ENCODE measurements around the gene GLCE.

Gene GLCE

GRCh38 chr15:69226023-69226355 is 65.6 kb downstream of the GLCE start:
- Histone ChIP-seq H3K4me3 (ENCODE audit: low read depth, low read length) (no peak overlapping the region), H3K36me3 (ENCODE audit: control insufficient read depth in 1 of 2, insufficient read depth in 2 of 2, low read length in 2 of 2) (peaks cover 2 to 3% of the 10 kb centered on the region in 2 experiments), H3K9me3 (ENCODE audit: insufficient read depth, low read depth, low read length) (no peaks in the 10 kb centered on the region), H3K27ac (ENCODE audit: low read depth, low read length) (no peak overlapping the region), H3K79me1 (ENCODE audit: low read length) (no peaks in the 10 kb centered on the region), H3K14ac (ENCODE audit: low read length) (no peak overlapping the region), H2BK12ac (ENCODE audit: low read length) (no peak overlapping the region), H2BK5ac (ENCODE audit: low read depth, low read length, poor library complexity) (no peak overlapping the region), H3K9ac (ENCODE audit: low read length) (no peak overlapping the region), H3K27me3 (ENCODE audit: insufficient read depth, low read length) (no peaks in the 10 kb centered on the region), H3K4me1 (ENCODE audit: control insufficient read depth in 1 of 2, insufficient read depth in 2 of 2, low read length in 2 of 2) (peaks cover 3% of the 10 kb centered on the region in 2 experiments), H3K18ac (ENCODE audit: low read length) (no peak overlapping the region), H2AFZ (ENCODE audit: insufficient read depth, low read length, poor library complexity) (no peak overlapping the region), H4K91ac (ENCODE audit: low read depth, low read length) (no peak overlapping the region), H4K12ac (ENCODE audit: low read depth, low read length) (no peak overlapping the region), H3K4me2 (ENCODE audit: low read length) (no peak overlapping the region), H4K8ac (ENCODE audit: low read depth, low read length) (no peak overlapping the region), H2BK120ac (ENCODE audit: insufficient read depth, low read length, poor library complexity) (no peak overlapping the region), H3K23ac (ENCODE audit: low read length) (no peak overlapping the region), H3K4ac (ENCODE audit: low read depth, low read length) (no peak overlapping the region), H2AK5ac (ENCODE audit: low read length) (no peak overlapping the region), H3K79me2 (ENCODE audit: control insufficient read depth, insufficient read depth, low read length, poor library complexity) (no peaks in the 10 kb centered on the region)
- no CpG with 5 or more reads among the region's 3 CpGs for WGBS (ENCODE audit: extremely low coverage, insufficient coverage, insufficient read length)
- no peak for DNase-seq

GRCh38 chr15:69232144-69232543 is 71.7 kb downstream of the GLCE start:
- Histone ChIP-seq H4K8ac (ENCODE audit: low read depth, low read length) (no peak overlapping the region), H3K27ac (ENCODE audit: low read depth, low read length) (no peak overlapping the region), H2BK120ac (ENCODE audit: insufficient read depth, low read length, poor library complexity) (no peak overlapping the region), H3K18ac (ENCODE audit: low read length) (no peak overlapping the region), H4K91ac (ENCODE audit: low read depth, low read length) (no peak overlapping the region), H2AFZ (ENCODE audit: insufficient read depth, low read length, poor library complexity) (no peak overlapping the region), H3K9me3 (ENCODE audit: insufficient read depth, low read depth, low read length) (no peaks in the 10 kb centered on the region), H2BK12ac (ENCODE audit: low read length) (no peak overlapping the region), H2AK5ac (ENCODE audit: low read length) (no peak overlapping the region), H3K23ac (ENCODE audit: low read length) (no peak overlapping the region), H3K36me3 (ENCODE audit: control insufficient read depth in 1 of 2, insufficient read depth in 2 of 2, low read length in 2 of 2) (peaks cover 0 to 2% of the 10 kb centered on the region in 2 experiments), H3K4me1 (ENCODE audit: control insufficient read depth in 1 of 2, insufficient read depth in 2 of 2, low read length in 2 of 2) (no peaks in the 10 kb centered on the region), H3K79me2 (ENCODE audit: control insufficient read depth, insufficient read depth, low read length, poor library complexity) (no peaks in the 10 kb centered on the region), H3K27me3 (ENCODE audit: insufficient read depth, low read length) (no peaks in the 10 kb centered on the region), H3K4me3 (ENCODE audit: low read depth, low read length) (no peak overlapping the region), H3K4me2 (ENCODE audit: low read length) (no peak overlapping the region), H4K12ac (ENCODE audit: low read depth, low read length) (no peak overlapping the region), H3K79me1 (ENCODE audit: low read length) (no peaks in the 10 kb centered on the region), H2BK5ac (ENCODE audit: low read depth, low read length, poor library complexity) (no peak overlapping the region), H3K9ac (ENCODE audit: low read length) (no peak overlapping the region), H3K4ac (ENCODE audit: low read depth, low read length) (no peak overlapping the region), H3K14ac (ENCODE audit: low read length) (no peak overlapping the region)
- no peak for DNase-seq
- no CpG with 5 or more reads among the region's 4 CpGs for WGBS (ENCODE audit: extremely low coverage, insufficient coverage, insufficient read length)

GRCh38 chr15:69232765-69233164 is 72.3 kb downstream of the GLCE start:
- Histone ChIP-seq H3K4me2 (ENCODE audit: low read length) (no peak overlapping the region), H2AK5ac (ENCODE audit: low read length) (no peak overlapping the region), H3K4me1 (ENCODE audit: control insufficient read depth in 1 of 2, insufficient read depth in 2 of 2, low read length in 2 of 2) (no peaks in the 10 kb centered on the region), H4K8ac (ENCODE audit: low read depth, low read length) (no peak overlapping the region), H4K12ac (ENCODE audit: low read depth, low read length) (no peak overlapping the region), H3K9ac (ENCODE audit: low read length) (no peak overlapping the region), H4K91ac (ENCODE audit: low read depth, low read length) (no peak overlapping the region), H3K14ac (ENCODE audit: low read length) (no peak overlapping the region), H3K18ac (ENCODE audit: low read length) (no peak overlapping the region), H2AFZ (ENCODE audit: insufficient read depth, low read length, poor library complexity) (no peak overlapping the region), H2BK5ac (ENCODE audit: low read depth, low read length, poor library complexity) (no peak overlapping the region), H3K79me2 (ENCODE audit: control insufficient read depth, insufficient read depth, low read length, poor library complexity) (no peaks in the 10 kb centered on the region), H3K4me3 (ENCODE audit: low read depth, low read length) (no peak overlapping the region), H3K23ac (ENCODE audit: low read length) (no peak overlapping the region), H3K79me1 (ENCODE audit: low read length) (no peaks in the 10 kb centered on the region), H3K4ac (ENCODE audit: low read depth, low read length) (no peak overlapping the region), H3K27me3 (ENCODE audit: insufficient read depth, low read length) (no peaks in the 10 kb centered on the region), H3K36me3 (ENCODE audit: control insufficient read depth in 1 of 2, insufficient read depth in 2 of 2, low read length in 2 of 2) (peaks cover 0 to 2% of the 10 kb centered on the region in 2 experiments), H2BK120ac (ENCODE audit: insufficient read depth, low read length, poor library complexity) (no peak overlapping the region), H2BK12ac (ENCODE audit: low read length) (no peak overlapping the region), H3K9me3 (ENCODE audit: insufficient read depth, low read depth, low read length) (no peaks in the 10 kb centered on the region), H3K27ac (ENCODE audit: low read depth, low read length) (no peak overlapping the region)
- DNase-seq: no peak
- no CpG with 5 or more reads among the region's 1 CpG for WGBS (ENCODE audit: extremely low coverage, insufficient coverage, insufficient read length)

- Histone ChIP-seq H2BK12ac (ENCODE audit: low read length) (no peak overlapping the region), H3K9me3 (ENCODE audit: insufficient read depth, low read depth, low read length) (no peaks in the 10 kb centered on the region), H4K91ac (ENCODE audit: low read depth, low read length) (no peak overlapping the region), H3K4me2 (ENCODE audit: low read length) (no peak overlapping the region), H3K79me2 (ENCODE audit: control insufficient read depth, insufficient read depth, low read length, poor library complexity) (no peaks in the 10 kb centered on the region), H3K27me3 (ENCODE audit: insufficient read depth, low read length) (no peaks in the 10 kb centered on the region), H2BK120ac (ENCODE audit: insufficient read depth, low read length, poor library complexity) (no peak overlapping the region), H3K14ac (ENCODE audit: low read length) (no peak overlapping the region), H2BK5ac (ENCODE audit: low read depth, low read length, poor library complexity) (no peak overlapping the region), H2AFZ (ENCODE audit: insufficient read depth, low read length, poor library complexity) (no peak overlapping the region), H3K4me3 (ENCODE audit: low read depth, low read length) (no peak overlapping the region), H3K18ac (ENCODE audit: low read length) (no peak overlapping the region), H3K27ac (ENCODE audit: low read depth, low read length) (no peak overlapping the region), H3K4ac (ENCODE audit: low read depth, low read length) (no peak overlapping the region), H2AK5ac (ENCODE audit: low read length) (no peak overlapping the region), H3K36me3 (ENCODE audit: control insufficient read depth in 1 of 2, insufficient read depth in 2 of 2, low read length in 2 of 2) (no peaks in the 10 kb centered on the region), H3K23ac (ENCODE audit: low read length) (no peak overlapping the region), H3K4me1 (ENCODE audit: control insufficient read depth in 1 of 2, insufficient read depth in 2 of 2, low read length in 2 of 2) (no peaks in the 10 kb centered on the region), H4K8ac (ENCODE audit: low read depth, low read length) (no peak overlapping the region), H3K9ac (ENCODE audit: low read length) (no peak overlapping the region), H4K12ac (ENCODE audit: low read depth, low read length) (no peak overlapping the region), H3K79me1 (ENCODE audit: low read length) (no peaks in the 10 kb centered on the region)
- DNase-seq: no peak
These were observed 74.2 kb downstream of the GLCE start for GRCh38 chr15:69234676-69235075.
